K562 (cell line): ENCODE data around the gene MOB3C. TPM values are rescaled to one million over a fixed set of nuclear protein-coding genes. Genes with fewer than 3 reads are reported as not detected.
A peak's percentile ranks its signal among the peaks of the same experiment; 100 is the strongest.

Source experiments
- BACH1 ChIP-seq: fragments of 200-800 bp; sonication (Bioruptor generic); IDR thresholded peaks from 2 replicates; pipeline ENCODE4 v1.6.1; 2016; ENCODE audit warnings: missing genetic modification characterization, missing compliant biosample characterization
- CCAR2 ChIP-seq: fragments of 200-400 bp; formaldehyde crosslinking; IDR thresholded peaks from 2 replicates; pipeline ENCODE4 v1.6.1; 2017; ENCODE audit warnings: mild to moderate bottlenecking, low read depth, low read length
- ETS2 ChIP-seq: IDR thresholded peaks from 2 replicates; pipeline ENCODE4 v1.6.1; 2016; ENCODE audit warnings: borderline replicate concordance, missing genetic modification characterization, mild to moderate bottlenecking, moderate library complexity, missing compliant biosample characterization; ENCODE audit not compliant: poor library complexity, severe bottlenecking
- HNRNPK ChIP-seq: fragments of 200-400 bp; formaldehyde crosslinking; IDR thresholded peaks from one replicate; pipeline ENCODE4 v1.6.1; 2018; ENCODE audit warnings: mild to moderate bottlenecking, low read depth, low read length; ENCODE audit not compliant: poor library complexity, severe bottlenecking
- SMAD4 ChIP-seq: fragments of 250-450 bp; sonication (Bioruptor Pico); conservative IDR thresholded peaks from 2 replicates; pipeline ENCODE4 v1.8.0; 2021; ENCODE audit warnings: inconsistent platforms, mild to moderate bottlenecking, moderate library complexity
- SMARCE1 ChIP-seq: fragments of 450-650 bp; IDR thresholded peaks from 2 replicates; pipeline ENCODE4 v1.7.1; 2016; ENCODE audit warnings: mild to moderate bottlenecking
- SREBF1 ChIP-seq: fragments of 150-350 bp; IDR thresholded peaks from 2 replicates; pipeline ENCODE4 v1.6.1; 2014; ENCODE audit warnings: antibody characterized with exemption, low read depth, low read length, borderline replicate concordance
- polyA plus RNA-seq, 8 experiments: library from polyadenylated mRNA; depleted of rRNA in 4 of 8; stranded (reverse) in 5 of 8; unstranded in 3 of 8; fragments of >200 nt; fragmentation: Nextera tagmentation in 2 of 8; fragmentation: Illumina TruSeq in 1 of 8; extraction: Ambion mirVana in 2 of 8; extraction: Trizol in 1 of 8; gene quantifications; 2 replicates each; pipeline versions ENCODE4 v1.2.1 to v1.2.3, GENCODE V29; 2011 to 2014; ENCODE audit warnings: inconsistent platforms in 1 of 8, missing spikeins in 1 of 8
- total RNA-seq, 7 experiments: library from RNA; depleted of rRNA in 6 of 7; stranded (reverse); fragments of >200 nt in 6 of 7; fragmentation: Illumina TruSeq in 2 of 7; extraction: Trizol in 2 of 7; gene quantifications; 2 replicates each; pipeline versions ENCODE4 v1.2.1 to v1.2.3, GENCODE V29; 2011 to 2021; ENCODE audit warnings: low replicate concordance in 1 of 7
- TF ChIP-seq, protein P1 (sequence below): fragments of 450-650 bp; IDR thresholded peaks from 2 replicates; pipeline ENCODE4 v1.6.1; 2016; ENCODE audit warnings: low read depth
- TF ChIP-seq, protein P2 (sequence below), 3 experiments: fragments of 200-800 bp in 1 of 3; fragments of 250-450 bp in 1 of 3; fragments of 450-650 bp in 1 of 3; sonication (Bioruptor Pico) in 1 of 3; sonication (Bioruptor generic) in 1 of 3; formaldehyde crosslinking in 1 of 3; IDR thresholded peaks; 2 replicates each; pipeline versions ENCODE4 v1.6.1 to v1.8.0; 2016 to 2022; ENCODE audit warnings: mild to moderate bottlenecking in 2 of 3, missing genetic modification characterization in 2 of 3, missing compliant biosample characterization in 1 of 3, moderate library complexity in 1 of 3

The MOB3C gene
- total and polyA plus RNA-seq, 9 of the 15 experiments (the other 6 are each of a cell fraction or from before 2014, with no cell fraction given) = 1.0 to 7.5 (median 3.7) TPM

DNA sequence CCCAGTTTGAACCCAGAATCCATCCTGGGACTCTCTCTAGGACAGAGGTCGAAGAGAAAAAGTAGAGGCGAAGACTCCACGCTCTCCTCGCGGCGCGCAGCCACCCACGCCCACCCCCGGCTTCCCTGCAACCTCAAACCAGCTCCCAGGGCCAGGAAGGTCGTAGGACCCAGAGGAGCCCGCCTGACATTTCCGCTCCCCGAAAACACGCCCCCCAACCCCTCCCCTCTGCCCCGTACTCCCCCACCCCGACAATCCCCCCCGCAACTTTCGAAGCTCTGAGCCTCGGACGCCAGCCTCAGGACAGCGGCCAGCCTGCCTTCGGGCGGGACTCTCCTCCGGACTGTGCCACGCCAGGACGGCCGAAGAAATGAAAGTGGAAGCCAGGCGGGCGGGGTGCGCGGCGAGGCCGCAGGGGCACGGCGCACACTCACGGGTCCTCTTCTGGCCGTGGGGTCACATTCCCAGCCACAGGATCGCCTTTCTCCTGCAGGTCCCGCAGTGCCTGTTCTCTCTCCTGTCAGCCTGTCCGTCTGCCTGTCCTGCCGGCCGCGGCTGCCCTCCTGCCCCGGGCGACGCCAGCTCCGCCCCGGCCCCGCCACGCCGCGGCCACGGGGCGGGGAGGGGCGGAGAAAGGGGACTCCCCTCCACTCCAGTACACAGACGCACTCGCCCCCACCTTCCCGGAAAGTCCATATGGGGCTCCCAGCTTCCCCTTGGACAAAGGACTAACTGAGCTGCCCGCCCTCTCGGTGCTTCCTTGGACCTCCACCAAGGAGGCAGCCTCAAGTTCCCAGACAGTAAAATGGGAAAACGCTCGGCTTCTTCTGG is at the start of gene MOB3C (continued):
- TF ChIP-seq, protein P1, sequence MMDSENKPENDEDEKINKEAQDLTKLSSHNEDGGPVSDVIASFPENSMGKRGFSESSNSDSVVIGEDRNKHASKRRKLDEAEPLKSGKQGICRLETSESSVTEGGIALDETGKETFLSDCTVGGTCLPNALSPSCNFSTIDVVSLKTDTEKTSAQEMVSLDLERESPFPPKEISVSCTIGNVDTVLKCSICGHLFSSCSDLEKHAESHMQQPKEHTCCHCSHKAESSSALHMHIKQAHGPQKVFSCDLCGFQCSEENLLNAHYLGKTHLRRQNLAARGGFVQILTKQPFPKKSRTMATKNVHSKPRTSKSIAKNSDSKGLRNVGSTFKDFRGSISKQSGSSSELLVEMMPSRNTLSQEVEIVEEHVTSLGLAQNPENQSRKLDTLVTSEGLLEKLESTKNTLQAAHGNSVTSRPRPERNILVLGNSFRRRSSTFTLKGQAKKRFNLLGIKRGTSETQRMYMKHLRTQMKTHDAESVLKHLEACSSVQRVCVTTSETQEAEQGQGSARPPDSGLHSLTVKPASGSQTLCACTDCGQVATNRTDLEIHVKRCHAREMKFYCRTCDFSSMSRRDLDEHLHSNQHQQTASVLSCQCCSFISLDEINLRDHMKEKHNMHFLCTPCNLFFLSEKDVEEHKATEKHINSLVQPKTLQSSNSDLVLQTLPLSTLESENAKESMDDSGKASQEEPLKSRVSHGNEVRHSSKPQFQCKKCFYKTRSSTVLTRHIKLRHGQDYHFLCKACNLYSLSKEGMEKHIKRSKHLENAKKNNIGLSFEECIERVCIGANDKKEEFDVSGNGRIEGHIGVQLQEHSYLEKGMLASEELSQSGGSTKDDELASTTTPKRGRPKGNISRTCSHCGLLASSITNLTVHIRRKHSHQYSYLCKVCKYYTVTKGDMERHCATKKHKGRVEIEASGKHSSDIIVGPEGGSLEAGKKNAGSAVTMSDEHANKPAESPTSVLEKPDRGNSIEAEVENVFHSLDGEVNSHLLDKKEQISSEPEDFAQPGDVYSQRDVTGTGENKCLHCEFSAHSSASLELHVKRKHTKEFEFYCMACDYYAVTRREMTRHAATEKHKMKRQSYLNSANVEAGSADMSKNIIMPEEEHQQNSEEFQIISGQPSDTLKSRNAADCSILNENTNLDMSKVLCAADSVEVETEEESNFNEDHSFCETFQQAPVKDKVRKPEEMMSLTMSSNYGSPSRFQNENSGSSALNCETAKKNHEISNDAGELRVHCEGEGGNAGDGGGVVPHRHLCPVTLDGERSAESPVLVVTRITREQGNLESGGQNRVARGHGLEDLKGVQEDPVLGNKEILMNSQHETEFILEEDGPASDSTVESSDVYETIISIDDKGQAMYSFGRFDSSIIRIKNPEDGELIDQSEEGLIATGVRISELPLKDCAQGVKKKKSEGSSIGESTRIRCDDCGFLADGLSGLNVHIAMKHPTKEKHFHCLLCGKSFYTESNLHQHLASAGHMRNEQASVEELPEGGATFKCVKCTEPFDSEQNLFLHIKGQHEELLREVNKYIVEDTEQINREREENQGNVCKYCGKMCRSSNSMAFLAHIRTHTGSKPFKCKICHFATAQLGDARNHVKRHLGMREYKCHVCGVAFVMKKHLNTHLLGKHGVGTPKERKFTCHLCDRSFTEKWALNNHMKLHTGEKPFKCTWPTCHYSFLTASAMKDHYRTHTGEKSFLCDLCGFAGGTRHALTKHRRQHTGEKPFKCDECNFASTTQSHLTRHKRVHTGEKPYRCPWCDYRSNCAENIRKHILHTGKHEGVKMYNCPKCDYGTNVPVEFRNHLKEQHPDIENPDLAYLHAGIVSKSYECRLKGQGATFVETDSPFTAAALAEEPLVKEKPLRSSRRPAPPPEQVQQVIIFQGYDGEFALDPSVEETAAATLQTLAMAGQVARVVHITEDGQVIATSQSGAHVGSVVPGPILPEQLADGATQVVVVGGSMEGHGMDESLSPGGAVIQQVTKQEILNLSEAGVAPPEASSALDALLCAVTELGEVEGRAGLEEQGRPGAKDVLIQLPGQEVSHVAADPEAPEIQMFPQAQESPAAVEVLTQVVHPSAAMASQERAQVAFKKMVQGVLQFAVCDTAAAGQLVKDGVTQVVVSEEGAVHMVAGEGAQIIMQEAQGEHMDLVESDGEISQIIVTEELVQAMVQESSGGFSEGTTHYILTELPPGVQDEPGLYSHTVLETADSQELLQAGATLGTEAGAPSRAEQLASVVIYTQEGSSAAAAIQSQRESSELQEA = no peak
- TF ChIP-seq CCAR2 = no peak
- peak; percentile 79 for TF ChIP-seq SMAD4 (CRISPR knock-in tag)
- TF ChIP-seq, protein P2, sequence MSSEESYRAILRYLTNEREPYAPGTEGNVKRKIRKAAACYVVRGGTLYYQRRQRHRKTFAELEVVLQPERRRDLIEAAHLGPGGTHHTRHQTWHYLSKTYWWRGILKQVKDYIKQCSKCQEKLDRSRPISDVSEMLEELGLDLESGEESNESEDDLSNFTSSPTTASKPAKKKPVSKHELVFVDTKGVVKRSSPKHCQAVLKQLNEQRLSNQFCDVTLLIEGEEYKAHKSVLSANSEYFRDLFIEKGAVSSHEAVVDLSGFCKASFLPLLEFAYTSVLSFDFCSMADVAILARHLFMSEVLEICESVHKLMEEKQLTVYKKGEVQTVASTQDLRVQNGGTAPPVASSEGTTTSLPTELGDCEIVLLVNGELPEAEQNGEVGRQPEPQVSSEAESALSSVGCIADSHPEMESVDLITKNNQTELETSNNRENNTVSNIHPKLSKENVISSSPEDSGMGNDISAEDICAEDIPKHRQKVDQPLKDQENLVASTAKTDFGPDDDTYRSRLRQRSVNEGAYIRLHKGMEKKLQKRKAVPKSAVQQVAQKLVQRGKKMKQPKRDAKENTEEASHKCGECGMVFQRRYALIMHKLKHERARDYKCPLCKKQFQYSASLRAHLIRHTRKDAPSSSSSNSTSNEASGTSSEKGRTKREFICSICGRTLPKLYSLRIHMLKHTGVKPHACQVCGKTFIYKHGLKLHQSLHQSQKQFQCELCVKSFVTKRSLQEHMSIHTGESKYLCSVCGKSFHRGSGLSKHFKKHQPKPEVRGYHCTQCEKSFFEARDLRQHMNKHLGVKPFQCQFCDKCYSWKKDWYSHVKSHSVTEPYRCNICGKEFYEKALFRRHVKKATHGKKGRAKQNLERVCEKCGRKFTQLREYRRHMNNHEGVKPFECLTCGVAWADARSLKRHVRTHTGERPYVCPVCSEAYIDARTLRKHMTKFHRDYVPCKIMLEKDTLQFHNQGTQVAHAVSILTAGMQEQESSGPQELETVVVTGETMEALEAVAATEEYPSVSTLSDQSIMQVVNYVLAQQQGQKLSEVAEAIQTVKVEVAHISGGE (CRISPR knock-in tag; IDR thresholded peaks at IDR 0.05) = no peak
- TF ChIP-seq ETS2 = no peak
- TF ChIP-seq SMARCE1 = no peak
- no peak for TF ChIP-seq HNRNPK
- TF ChIP-seq BACH1 = no peak
- TF ChIP-seq SREBF1 = no peak
